Stimulated activated CD8-positive, alpha-beta memory T cell treated with anti-CD3 and anti-CD28 coated beads, Interleukin-12 subunit alpha, Interleukin-12 subunit beta, amount 100 ng/mL, for 24 hours (primary cell): Measurements from ENCODE around the gene RARRES1.

Experiments used
- DNase-seq: peaks from one replicate; pipeline ENCODE4 v3.0.0-alpha.2; 2020; ENCODE audit errors: extremely low read depth

RARRES1 gene

GRCh38 chr3:158735296-158736033 is 3.2 kb upstream of the RARRES1 start:
- DNase-seq, result no peak

- DNase-seq, result no peak
Measured at GRCh38 chr3:158733656-158734055, 1.4 kb upstream of the RARRES1 start.

GRCh38 chr3:158732856-158733200 is 571 bp upstream of the RARRES1 start:
- no peak for DNase-seq

GRCh38 chr3:158731486-158731885 is 771 bp downstream of the RARRES1 start:
- DNase-seq, result no peak

- no peak for DNase-seq
Measured at GRCh38 chr3:158728851-158729250, 3.4 kb downstream of the RARRES1 start.

- DNase-seq, result no peak
Measured at GRCh38 chr3:158728061-158728377, 4.2 kb downstream of the RARRES1 start.

GRCh38 chr3:158727206-158728060 is 4.8 kb downstream of the RARRES1 start:
- no peak for DNase-seq

- DNase-seq, result no peak
Measured at GRCh38 chr3:158725348-158726011, 6.8 kb downstream of the RARRES1 start.

GRCh38 chr3:158723991-158724390 is 8.3 kb downstream of the RARRES1 start:
- no peak for DNase-seq

GRCh38 chr3:158722108-158722507 is 10.1 kb downstream of the RARRES1 start:
- no peak for DNase-seq

- no peak for DNase-seq
Measured at GRCh38 chr3:158718490-158719170, 13.6 kb downstream of the RARRES1 start.

GRCh38 chr3:158717576-158717975 is 14.7 kb downstream of the RARRES1 start:
- DNase-seq, result no peak

- DNase-seq, result no peak
Measured at GRCh38 chr3:158713094-158713499, 19.2 kb downstream of the RARRES1 start.

- DNase-seq, result no peak
Measured at GRCh38 chr3:158712443-158712842, 19.8 kb downstream of the RARRES1 start.

- DNase-seq, result no peak
Measured at GRCh38 chr3:158711886-158712285, 20.4 kb downstream of the RARRES1 start.

GRCh38 chr3:158710601-158711000 is 21.7 kb downstream of the RARRES1 start:
- DNase-seq, result no peak

GRCh38 chr3:158709666-158710083 is 22.6 kb downstream of the RARRES1 start:
- DNase-seq, result no peak

- DNase-seq, result no peak
Measured at GRCh38 chr3:158703566-158703965, 28.7 kb downstream of the RARRES1 start.

- DNase-seq, result no peak
Measured at GRCh38 chr3:158702815-158703481, 29.3 kb downstream of the RARRES1 start.

GRCh38 chr3:158701420-158702065 is 30.7 kb downstream of the RARRES1 start:
- no peak for DNase-seq

- DNase-seq, result no peak
Measured at GRCh38 chr3:158700559-158700958, 31.7 kb downstream of the RARRES1 start.
